Measurements from ENCODE around the gene CLEC16A.

CLEC16A gene

DNA sequence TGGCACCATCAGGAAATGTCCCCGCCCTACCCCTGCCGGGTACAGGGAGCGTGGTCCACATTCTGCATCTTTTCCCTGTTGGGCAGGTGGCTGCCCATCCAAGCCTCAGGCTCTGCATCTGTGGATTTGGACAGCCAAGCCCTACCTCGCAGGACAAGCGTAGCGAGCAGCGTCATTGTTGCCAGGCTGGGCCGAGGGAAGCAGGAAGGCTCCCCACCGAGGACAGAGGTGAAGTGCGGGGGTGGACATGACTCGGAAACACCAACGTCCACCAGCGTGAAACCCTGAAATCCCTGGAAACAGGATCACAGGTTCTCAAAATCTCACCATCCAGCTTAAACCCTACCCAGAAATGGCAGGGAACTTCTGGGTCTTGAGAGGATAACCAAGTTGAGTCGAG, 238.0 kb downstream of the CLEC16A start:
- TF ChIP-seq CTCF (IDR thresholded peaks at IDR 0.05; ENCODE audit: low read depth, low read length) = no peak
- no peak overlapping the region for H3K4me3 ChIP-seq (ENCODE audit: low read depth, low read length)
- in situ Hi-C loops (cut with HindIII; ENCODE audit: low sequenced_read_pairs) = no loop called here
- DNase-seq (ENCODE audit: low read depth, low spot score) = no peak

GRCh38 chr16:11183035-11183812, 238.9 kb downstream of the CLEC16A start:
- in situ Hi-C loops (cut with HindIII; ENCODE audit: low sequenced_read_pairs) = no loop called here
- DNase-seq (ENCODE audit: low read depth, low spot score) = no peak
- H3K4me3 ChIP-seq (ENCODE audit: low read depth, low read length) = no peak overlapping the region
- no peak for TF ChIP-seq CTCF (IDR thresholded peaks at IDR 0.05; ENCODE audit: low read depth, low read length)

DNA sequence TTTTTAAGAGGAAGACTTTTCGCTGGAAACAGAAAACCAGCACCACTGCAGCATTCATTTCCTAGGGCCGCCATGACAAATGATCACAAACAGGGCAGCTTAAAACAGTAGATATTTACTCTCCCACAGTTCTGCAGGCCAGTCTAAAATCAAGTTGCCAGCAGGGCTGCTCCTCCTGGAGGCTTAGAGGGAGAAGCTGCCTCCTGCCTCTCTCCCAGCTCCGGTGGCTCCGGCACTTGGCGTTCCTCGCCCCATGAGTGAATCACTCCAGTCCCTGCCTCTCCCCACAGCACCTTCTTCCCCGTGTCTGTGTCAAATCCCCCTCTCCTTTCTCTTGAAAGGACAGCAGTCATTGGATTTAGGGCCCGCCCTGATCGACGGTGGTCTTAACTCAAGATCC, 239.6 kb downstream of the CLEC16A start:
- in situ Hi-C loops (cut with HindIII; ENCODE audit: low sequenced_read_pairs) = no loop called here
- H3K4me3 ChIP-seq (ENCODE audit: low read depth, low read length) = no peak overlapping the region
- TF ChIP-seq CTCF (IDR thresholded peaks at IDR 0.05; ENCODE audit: low read depth, low read length) = no peak
- no peak for DNase-seq (ENCODE audit: low read depth, low spot score)

- no peak for DNase-seq (ENCODE audit: low read depth, low spot score)
- in situ Hi-C loops (cut with HindIII; ENCODE audit: low sequenced_read_pairs) = no loop called here
- no peak overlapping the region for H3K4me3 ChIP-seq (ENCODE audit: low read depth, low read length)
- TF ChIP-seq CTCF (IDR thresholded peaks at IDR 0.05; ENCODE audit: low read depth, low read length) = no peak
Measured at GRCh38 chr16:11187522-11188023, 243.2 kb downstream of the CLEC16A start.

DNA sequence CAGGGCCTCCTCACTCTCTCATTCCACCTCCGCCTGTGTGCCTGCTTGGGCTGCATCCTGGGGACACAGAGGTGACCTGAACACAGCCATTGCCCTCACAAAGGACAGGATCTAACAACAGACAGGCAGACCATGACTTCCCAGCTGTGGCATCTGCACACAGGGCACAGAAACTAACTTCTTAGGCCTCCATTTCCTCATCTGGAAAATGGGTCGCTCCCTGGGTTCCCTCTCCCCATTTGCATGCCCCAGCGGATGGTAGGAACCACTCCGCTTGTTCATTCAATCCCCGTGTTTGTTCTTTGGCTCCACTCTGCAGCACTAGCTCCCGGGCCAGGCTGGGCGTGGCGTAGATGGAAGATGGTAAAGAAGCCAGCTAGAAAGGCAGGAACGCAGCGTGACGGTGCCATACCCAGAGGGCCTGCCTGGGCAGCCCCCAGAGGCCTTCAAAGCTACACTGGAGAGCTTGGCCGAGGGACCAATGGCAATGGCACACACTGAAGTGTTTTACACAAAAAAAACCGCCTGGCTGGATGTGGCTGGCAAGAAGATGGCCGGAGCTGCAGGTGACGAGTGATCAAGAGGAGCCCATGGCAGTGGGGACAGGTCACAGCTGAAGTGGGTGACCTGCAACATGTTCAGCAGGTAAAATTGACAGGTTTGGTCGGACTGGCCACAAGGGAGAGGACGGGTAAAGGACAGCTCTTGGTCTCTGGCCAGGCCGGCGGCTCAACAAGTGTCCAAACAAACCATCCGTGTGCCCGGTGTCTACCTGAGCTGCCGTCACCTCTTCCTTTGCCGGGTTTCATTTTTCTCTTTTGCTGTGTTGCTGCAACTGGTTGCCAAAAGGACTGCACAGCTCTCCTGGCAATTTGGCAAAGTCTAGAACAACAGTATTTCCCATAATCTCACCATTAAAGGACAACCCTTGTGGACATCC, 244.7 kb downstream of the CLEC16A start:
- no peak for TF ChIP-seq CTCF (IDR thresholded peaks at IDR 0.05; ENCODE audit: low read depth, low read length)
- in situ Hi-C loops (cut with HindIII; ENCODE audit: low sequenced_read_pairs) = no loop called here
- no peak for DNase-seq (ENCODE audit: low read depth, low spot score)
- no peak overlapping the region for H3K4me3 ChIP-seq (ENCODE audit: low read depth, low read length)
